GM12892 (cell line): ENCODE data around the gene OCA2.

Experiments used
- POLR2A ChIP-seq: IDR thresholded peaks from 2 replicates; pipeline ENCODE4 v1.6.1; 2011; ENCODE audit warnings: low read depth, low read length, control low read depth
- POLR2AphosphoS5 ChIP-seq: IDR thresholded peaks from 2 replicates; pipeline ENCODE4 v1.6.1; 2011; ENCODE audit warnings: low read depth, low read length, control low read depth

DNA sequence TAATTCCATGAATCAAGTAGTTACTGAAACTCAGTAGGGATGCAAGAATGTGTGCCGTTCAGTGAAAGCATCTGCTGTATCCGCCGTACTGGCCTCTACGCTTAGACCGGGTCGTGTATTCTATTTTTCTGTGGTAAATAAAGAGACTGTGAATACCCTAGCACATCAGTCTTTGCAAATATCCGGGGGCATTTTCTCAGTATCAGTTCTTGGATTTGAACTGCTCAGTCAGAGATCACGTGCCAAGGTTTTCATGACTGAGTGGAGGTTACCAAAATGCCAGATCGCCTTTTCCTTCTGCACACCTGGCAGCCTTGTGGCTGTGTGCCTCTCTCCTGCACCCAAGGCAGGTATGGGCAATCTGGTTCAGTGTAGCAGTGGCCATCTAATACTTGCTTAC lies 377.0 kb downstream of the OCA2 start:
- TF ChIP-seq POLR2AphosphoS5, result no peak
- TF ChIP-seq POLR2A, result no peak
